ENCODE results near the gene MMP23B. TPM values are rescaled to one million over a fixed set of nuclear protein-coding genes. Genes with fewer than 3 reads are reported as not detected.
A peak's percentile ranks its signal among the peaks of the same experiment; 100 is the strongest.

The MMP23B gene
- total RNA-seq, 2 experiments from 2014 or later: 1.8 to 2.3 TPM

- H3K27me3 Mint-ChIP-seq: peaks cover 8% of the 10 kb centered on the region
- H3K27ac Mint-ChIP-seq: peak overlapping the region; percentile 83
- peak overlapping the region; percentile 77 for H3K4me3 Mint-ChIP-seq
- ChIA-PET CTCF (interaction anchor here (0.6 kb wide), 1 partner anchor 21 kb away, joined by 4 read pairs; no protein-coding TSS in a partner anchor), POLR2A (no interaction called here)
- peak; percentile 44 for DNase-seq
- H3K36me3 Mint-ChIP-seq (ENCODE audit: low read depth): peaks cover 4% of the 10 kb centered on the region
- peaks cover 7% of the 10 kb centered on the region for H3K4me1 Mint-ChIP-seq
- no peaks in the 10 kb centered on the region for H3K9me3 Mint-ChIP-seq
Observed at GRCh38 chr1:1599030-1599934, 32.7 kb upstream of the MMP23B start.

- H3K4me3 Mint-ChIP-seq: peak within 1 kb of the TSS; percentile 77
- DNase-seq: no peak
- no peaks in the 10 kb centered on the region for H3K9me3 Mint-ChIP-seq
- peaks cover 7% of the 10 kb centered on the region for H3K4me1 Mint-ChIP-seq
- H3K27ac Mint-ChIP-seq: peak within 1 kb of the TSS; percentile 83
- CTCF ChIA-PET: interaction anchor here (1.0 kb wide), 1 partner anchor 13 kb away, joined by 3 read pairs; no protein-coding TSS in a partner anchor
- H3K36me3 Mint-ChIP-seq (ENCODE audit: low read depth): peaks cover 4% of the 10 kb centered on the region
- POLR2A ChIA-PET: no interaction called here
- H3K27me3 Mint-ChIP-seq: peaks cover 8% of the 10 kb centered on the region
Observed at GRCh38 chr1:1599935-1600860, 31.8 kb upstream of the MMP23B start, which contains the start of gene FNDC10. Gene FNDC10, minus strand, starts transcription at chr1:1600135. Its CDS starts 120 bp downstream, at chr1:1600015.

- H3K27me3 Mint-ChIP-seq: peaks cover 8% of the 10 kb centered on the region
Observed at GRCh38 chr1:1600861-1601563, 31.0 kb upstream of the MMP23B start.

GRCh38 chr1:1601564-1602303 is 30.2 kb upstream of the MMP23B start:
- ChIA-PET POLR2A (no interaction called here), CTCF (interaction anchor here (1.3 kb wide), 1 partner anchor 203 kb away, joined by 3 read pairs; the partner anchor contains the start of gene CCNL2)
- no peak overlapping the region for H3K4me3 Mint-ChIP-seq

More at GRCh38 chr1:1600861-1601563, 31.0 kb upstream of the MMP23B start:
- peak overlapping the region; percentile 56 for H3K4me3 Mint-ChIP-seq
- H3K36me3 Mint-ChIP-seq (ENCODE audit: low read depth): peaks cover 4% of the 10 kb centered on the region
- ChIA-PET POLR2A (no interaction called here), CTCF (interaction anchor here (1.0 kb wide), 1 partner anchor 13 kb away, joined by 3 read pairs; no protein-coding TSS in a partner anchor)
- peaks cover 7% of the 10 kb centered on the region for H3K4me1 Mint-ChIP-seq
- no peaks in the 10 kb centered on the region for H3K9me3 Mint-ChIP-seq
- DNase-seq: no peak
- H3K27ac Mint-ChIP-seq: peak overlapping the region; percentile 41

GRCh38 chr1:1602304-1602967 is 29.5 kb upstream of the MMP23B start:
- no peak for DNase-seq
- peaks cover 17% of the 10 kb centered on the region for H3K4me1 Mint-ChIP-seq
- ChIA-PET CTCF (interaction anchor here (0.7 to 1.3 kb wide), 2 partner anchors 48 to 203 kb away, joined by 3 read pairs; partner anchors contain the start of gene CCNL2), POLR2A (interaction anchor here (0.6 kb wide), 1 partner anchor 26 kb away, joined by 3 read pairs; no protein-coding TSS in a partner anchor)
- peaks cover 8% of the 10 kb centered on the region for H3K27me3 Mint-ChIP-seq
- H3K4me3 Mint-ChIP-seq: no peak overlapping the region
- peaks cover 4% of the 10 kb centered on the region for H3K36me3 Mint-ChIP-seq (ENCODE audit: low read depth)
- H3K9me3 Mint-ChIP-seq: no peaks in the 10 kb centered on the region
- H3K27ac Mint-ChIP-seq: no peak overlapping the region

More at GRCh38 chr1:1601564-1602303, 30.2 kb upstream of the MMP23B start:
- DNase-seq: no peak
- Mint-ChIP-seq H3K9me3 (no peaks in the 10 kb centered on the region), H3K36me3 (ENCODE audit: low read depth) (peaks cover 4% of the 10 kb centered on the region), H3K4me1 (peaks cover 10% of the 10 kb centered on the region), H3K27me3 (peaks cover 8% of the 10 kb centered on the region), H3K27ac (no peak overlapping the region)

GRCh38 chr1:1602968-1603506 is 28.9 kb upstream of the MMP23B start:
- POLR2A ChIA-PET: interaction anchor here (0.6 kb wide), 1 partner anchor 26 kb away, joined by 3 read pairs; no protein-coding TSS in a partner anchor
- peaks cover 21% of the 10 kb centered on the region for H3K4me1 Mint-ChIP-seq

GRCh38 chr1:1603671-1604373 is 28.2 kb upstream of the MMP23B start:
- ChIA-PET POLR2A (no interaction called here), CTCF (interaction anchor here (0.7 to 1.4 kb wide), 3 partner anchors 10 to 20 kb away, joined by 3 to 6 read pairs (median 5); no protein-coding TSS in a partner anchor)
- no peak for DNase-seq
- no peak overlapping the region for H3K27ac Mint-ChIP-seq
- peaks cover 3% of the 10 kb centered on the region for H3K27me3 Mint-ChIP-seq
- H3K4me3 Mint-ChIP-seq: no peak overlapping the region
- peaks cover 2% of the 10 kb centered on the region for H3K36me3 Mint-ChIP-seq (ENCODE audit: low read depth)
- H3K9me3 Mint-ChIP-seq: no peaks in the 10 kb centered on the region
- H3K4me1 Mint-ChIP-seq: peaks cover 18% of the 10 kb centered on the region

More at GRCh38 chr1:1602968-1603506, 28.9 kb upstream of the MMP23B start:
- Mint-ChIP-seq H3K9me3 (no peaks in the 10 kb centered on the region), H3K27ac (no peak overlapping the region), H3K4me3 (no peak overlapping the region), H3K36me3 (ENCODE audit: low read depth) (peaks cover 4% of the 10 kb centered on the region), H3K27me3 (peaks cover 6% of the 10 kb centered on the region)
- CTCF ChIA-PET: interaction anchor here (0.7 to 1.3 kb wide), 3 partner anchors 11 to 204 kb away, joined by 3 to 5 read pairs (median 3); partner anchors contain the start of gene CCNL2
- DNase-seq: no peak

- no peak overlapping the region for H3K27ac Mint-ChIP-seq
- H3K4me1 Mint-ChIP-seq: peaks cover 14% of the 10 kb centered on the region
- no peak overlapping the region for H3K4me3 Mint-ChIP-seq
- H3K27me3 Mint-ChIP-seq: no peaks in the 10 kb centered on the region
- no peaks in the 10 kb centered on the region for H3K36me3 Mint-ChIP-seq (ENCODE audit: low read depth)
- ChIA-PET CTCF (interaction anchor here (0.7 to 1.4 kb wide), 2 partner anchors 18 to 19 kb away, joined by 3 to 6 read pairs; no protein-coding TSS in a partner anchor), POLR2A (no interaction called here)
- DNase-seq: no peak
- H3K9me3 Mint-ChIP-seq: no peaks in the 10 kb centered on the region
Observed at GRCh38 chr1:1604374-1605033, 27.5 kb upstream of the MMP23B start.

GRCh38 chr1:1605034-1605591 is 26.9 kb upstream of the MMP23B start:
- no peaks in the 10 kb centered on the region for H3K9me3 Mint-ChIP-seq
- H3K4me1 Mint-ChIP-seq: peaks cover 14% of the 10 kb centered on the region
- DNase-seq: no peak
- ChIA-PET POLR2A (no interaction called here), CTCF (interaction anchor here (1.4 kb wide), 1 partner anchor 18 kb away, joined by 3 read pairs; no protein-coding TSS in a partner anchor)
- no peaks in the 10 kb centered on the region for H3K27me3 Mint-ChIP-seq
- H3K27ac Mint-ChIP-seq: peak overlapping the region; percentile 13
- H3K4me3 Mint-ChIP-seq: no peak overlapping the region
- no peaks in the 10 kb centered on the region for H3K36me3 Mint-ChIP-seq (ENCODE audit: low read depth)

GRCh38 chr1:1605724-1606123 is 26.2 kb upstream of the MMP23B start:
- POLR2A ChIA-PET: no interaction called here
- no peaks in the 10 kb centered on the region for H3K27me3 Mint-ChIP-seq
- peaks cover 14% of the 10 kb centered on the region for H3K4me1 Mint-ChIP-seq
- no peak for DNase-seq
- H3K27ac Mint-ChIP-seq: no peak overlapping the region
- H3K4me3 Mint-ChIP-seq: no peak overlapping the region
- no peaks in the 10 kb centered on the region for H3K36me3 Mint-ChIP-seq (ENCODE audit: low read depth)
- no peaks in the 10 kb centered on the region for H3K9me3 Mint-ChIP-seq
- CTCF ChIA-PET: no interaction called here

Measured in activated CD4-positive, alpha-beta T cell treated with anti-CD3 and anti-CD28 coated beads, Interleukin-2, amount 10 ng/mL, durations not matched to agents 7 days and 5 days (primary cell).